HK-2 (cell line): ENCODE results near the gene ATP2B3.

Experiments used
- DNase-seq: peaks from one replicate; pipeline ENCODE4 v3.0.0-alpha.2; 2018; ENCODE audit not compliant: unreplicated experiment

The ATP2B3 gene

DNA sequence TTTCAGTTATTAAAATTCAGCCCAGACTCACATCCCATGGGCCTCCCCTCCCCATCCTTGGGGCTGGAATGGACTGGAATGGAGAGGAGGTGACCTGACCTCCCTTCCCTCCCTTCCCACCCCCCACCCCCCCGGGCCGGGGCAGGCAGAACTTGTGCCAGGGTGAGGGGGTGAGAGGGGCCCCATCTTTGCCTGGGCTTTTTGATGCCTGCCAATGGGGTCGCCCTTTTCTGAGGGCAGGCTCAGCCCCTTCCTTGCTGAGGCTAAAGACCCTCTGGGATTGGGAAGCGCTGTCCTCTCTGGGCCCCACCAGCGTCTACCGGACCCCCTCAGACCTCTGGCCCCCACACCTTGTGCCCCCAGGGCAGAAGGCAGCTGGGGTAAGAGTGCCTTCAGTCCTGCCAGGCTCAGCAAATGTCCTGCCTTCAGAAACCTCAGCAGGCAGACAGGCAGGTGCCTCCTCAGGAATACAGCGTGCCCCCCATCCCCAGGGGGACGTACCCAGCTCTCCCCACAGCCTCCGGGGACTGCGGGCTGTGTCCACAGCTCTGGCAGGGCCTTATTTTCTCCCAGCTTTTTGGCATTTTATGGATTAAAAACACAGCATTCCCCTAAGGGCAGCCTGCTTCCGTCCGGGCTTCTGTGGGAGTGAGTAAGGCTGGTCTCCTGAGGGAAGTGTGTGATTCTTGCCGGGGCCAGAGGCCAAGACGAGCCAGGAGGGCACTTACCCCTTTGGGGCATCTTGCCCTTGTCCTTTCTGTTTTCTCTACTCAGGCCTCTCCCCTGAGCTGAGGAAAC lies 94.1 kb downstream of the ATP2B3 start:
- DNase-seq, result no peak

DNA sequence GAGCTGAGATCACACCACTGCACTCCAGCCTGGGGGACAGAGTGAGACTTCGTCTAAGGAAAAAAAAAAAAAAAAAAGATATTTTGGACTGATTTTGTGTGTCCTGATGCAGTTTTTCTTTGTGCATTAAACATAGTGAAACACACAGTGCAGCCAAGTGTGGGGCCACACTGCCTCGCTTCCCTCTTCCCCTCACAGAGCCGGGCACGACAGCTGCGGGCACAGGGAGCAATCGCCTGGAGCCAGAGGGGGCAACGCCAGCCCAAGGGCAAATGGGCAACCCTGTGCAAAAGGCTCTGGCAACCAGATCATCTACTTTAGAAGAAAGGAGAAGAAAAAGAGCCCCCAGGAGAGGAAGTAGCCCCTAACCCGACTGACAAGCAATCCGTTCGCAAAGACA lies 95.0 kb downstream of the ATP2B3 start:
- no peak for DNase-seq

DNA sequence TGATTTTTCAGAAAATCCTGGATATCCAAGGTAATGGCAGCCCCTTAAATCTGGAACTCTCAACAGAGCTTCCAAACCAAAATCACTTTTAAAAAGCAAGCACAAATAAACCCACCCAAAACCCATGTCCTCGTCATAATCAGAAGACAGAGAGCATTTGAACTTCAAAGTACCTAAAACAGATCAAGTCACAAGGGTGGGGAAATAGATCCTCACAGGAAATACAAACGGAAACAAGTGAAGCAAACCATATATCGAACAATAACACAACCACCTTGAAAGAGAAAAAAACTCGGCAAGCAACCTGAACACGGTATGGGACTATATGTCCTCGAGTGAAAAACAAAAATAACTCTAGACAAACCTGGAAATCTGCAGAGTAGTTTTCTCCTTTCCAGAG lies 97.4 kb downstream of the ATP2B3 start:
- DNase-seq, result no peak

DNA sequence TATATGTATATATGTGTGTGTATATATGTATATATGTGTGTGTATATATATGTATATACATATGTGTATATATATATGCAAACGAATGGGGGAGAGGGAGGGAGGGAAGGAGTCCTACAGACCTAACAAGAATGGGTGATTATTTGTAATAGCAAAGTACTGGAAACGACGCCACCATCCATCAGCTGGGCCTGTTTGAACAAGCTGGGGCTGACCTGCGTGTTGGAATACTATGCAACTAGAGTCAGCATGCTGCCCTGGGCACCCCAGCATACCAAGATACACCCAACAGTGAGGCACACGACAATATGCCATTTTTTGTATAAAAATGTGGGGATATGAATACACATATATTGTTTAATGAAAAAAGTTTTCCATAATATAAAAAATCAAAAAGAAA lies 103.1 kb downstream of the ATP2B3 start:
- no peak for DNase-seq

DNA sequence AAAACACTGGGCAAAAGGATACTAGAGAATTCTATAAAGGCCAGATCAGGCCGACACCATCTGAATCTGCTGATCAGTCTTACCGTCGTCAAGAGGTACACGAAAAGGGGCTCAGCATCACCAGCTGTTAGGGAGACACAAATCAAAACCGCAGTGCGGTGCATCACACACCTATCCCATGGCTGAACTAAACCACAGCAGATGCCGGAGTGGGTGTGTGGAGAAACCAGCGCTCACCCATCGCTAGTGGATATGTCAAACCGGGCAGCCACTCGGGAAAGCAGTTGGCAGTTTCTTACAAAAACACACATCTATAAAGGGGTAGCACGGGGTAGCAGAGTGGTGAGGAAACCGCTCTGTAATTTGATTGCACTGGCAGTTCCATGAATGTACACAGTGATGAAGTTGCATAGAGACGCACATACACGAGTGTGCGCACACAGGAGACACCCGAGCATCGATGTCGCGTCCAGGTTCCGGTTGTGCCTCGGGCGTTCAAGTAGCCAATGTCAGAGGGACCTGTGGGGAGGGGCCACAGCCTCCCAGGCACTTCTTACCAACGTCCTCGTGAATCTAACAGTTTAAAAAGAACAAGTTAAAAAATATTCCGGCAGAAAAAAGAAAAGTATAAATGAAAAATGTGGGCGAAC lies 104.6 kb downstream of the ATP2B3 start:
- DNase-seq, result no peak

DNA sequence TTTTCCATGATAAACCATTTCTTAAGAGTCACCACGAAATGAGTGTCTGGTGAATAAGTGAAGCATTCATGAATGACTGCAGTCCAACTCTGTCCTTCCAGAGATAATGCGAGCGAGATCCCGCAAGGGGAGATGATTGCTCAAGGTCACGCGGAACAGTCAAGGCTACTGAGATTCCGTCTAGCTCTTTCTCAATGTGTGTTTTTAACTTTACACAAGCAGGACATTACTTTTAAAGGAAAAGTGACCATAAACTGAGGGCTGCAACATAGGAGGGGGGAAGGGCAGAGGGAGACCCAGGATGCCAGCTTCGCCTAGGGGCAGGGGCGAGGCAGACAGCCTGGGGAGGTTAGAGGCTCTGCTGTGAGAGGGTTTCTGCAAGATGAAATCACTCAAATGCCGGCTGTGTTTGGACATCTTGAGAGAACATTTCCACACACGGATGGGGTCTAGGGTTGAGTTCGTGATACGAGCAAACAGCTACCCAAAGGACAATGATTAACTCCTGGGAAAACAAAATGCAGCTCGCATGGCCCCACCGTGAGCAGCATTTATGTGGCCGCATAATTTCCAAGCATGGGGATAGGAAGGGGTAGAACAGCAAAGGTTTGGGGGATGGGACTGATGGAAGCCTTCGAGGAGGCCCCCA lies 105.3 kb downstream of the ATP2B3 start:
- DNase-seq, result no peak

DNA sequence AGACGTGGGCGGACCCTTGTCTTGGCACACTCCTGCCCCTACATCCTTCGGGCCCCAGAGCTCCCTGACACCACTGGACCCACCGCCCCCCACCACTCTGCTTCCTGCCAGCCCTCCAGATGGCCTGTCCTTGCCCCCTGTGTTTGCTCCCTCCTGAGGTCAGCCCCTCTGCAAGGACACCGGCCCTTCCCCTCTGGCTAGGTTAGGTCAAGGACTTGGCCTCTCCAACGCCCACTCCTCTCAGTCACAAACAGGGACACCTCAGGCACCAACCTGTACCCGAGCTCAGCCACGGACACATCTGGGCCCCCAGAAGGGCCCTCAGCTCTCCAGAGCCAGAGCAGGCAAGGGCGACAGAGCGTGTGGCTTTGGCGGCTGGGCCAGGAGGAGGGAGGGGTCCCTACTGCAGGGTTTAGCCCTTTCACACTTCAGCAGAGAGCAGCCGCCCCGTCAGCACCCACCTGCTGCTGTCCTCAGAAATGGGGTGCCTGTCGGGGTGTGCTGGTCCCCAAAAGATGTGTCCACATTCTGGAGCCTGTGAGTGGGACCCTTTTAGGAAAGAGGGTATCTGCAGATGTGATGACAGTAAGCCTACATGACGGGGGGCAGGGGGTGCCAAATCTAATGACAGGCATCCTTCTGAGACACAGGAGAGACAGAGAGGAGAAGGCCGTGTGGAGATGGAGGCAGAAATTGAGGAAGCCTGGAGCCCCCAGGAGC lies 106.0 kb downstream of the ATP2B3 start:
- no peak for DNase-seq

DNA sequence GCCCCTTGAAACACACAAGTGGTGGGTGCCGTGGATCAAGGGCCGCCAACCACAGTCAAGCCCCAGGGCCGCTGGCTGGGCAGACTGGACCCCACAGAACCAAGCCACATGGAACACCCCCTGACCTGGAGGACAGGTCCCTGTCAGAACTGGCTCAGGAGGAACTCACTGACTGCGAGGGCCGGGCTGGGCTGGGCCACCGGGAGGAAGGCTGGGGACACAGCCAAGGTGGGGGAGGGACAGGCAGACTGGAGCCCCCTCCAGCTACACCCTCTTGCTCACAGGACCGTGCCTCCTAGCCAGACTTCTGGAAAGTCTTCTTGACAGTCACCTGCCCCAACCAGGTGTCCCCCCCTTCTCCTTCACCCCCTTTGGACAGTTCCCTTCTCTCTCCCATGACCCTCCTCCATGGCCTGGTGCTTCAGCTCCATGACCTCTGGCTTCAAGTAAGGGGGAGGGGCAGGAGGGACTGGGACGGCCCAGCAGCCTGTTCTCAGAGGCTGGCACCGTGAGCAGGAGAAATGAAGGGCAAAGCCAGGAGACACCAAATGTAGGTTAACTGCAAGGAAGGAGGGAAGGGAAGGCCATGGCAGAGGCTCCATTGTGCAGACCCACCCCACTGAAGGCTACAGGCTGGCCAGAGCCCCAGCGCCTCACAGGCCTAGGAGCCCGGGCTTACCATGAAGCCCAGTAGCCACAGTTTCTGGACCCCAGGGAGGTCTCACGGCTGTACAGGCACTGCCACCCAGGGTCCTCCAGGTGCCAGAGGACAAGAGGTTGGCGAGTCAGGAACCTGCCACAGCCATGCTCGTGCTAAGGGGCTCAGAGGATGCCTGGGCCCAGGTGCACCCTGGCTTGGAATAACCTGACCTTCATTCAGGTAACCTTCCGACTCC lies 107.0 kb downstream of the ATP2B3 start:
- no peak for DNase-seq

DNA sequence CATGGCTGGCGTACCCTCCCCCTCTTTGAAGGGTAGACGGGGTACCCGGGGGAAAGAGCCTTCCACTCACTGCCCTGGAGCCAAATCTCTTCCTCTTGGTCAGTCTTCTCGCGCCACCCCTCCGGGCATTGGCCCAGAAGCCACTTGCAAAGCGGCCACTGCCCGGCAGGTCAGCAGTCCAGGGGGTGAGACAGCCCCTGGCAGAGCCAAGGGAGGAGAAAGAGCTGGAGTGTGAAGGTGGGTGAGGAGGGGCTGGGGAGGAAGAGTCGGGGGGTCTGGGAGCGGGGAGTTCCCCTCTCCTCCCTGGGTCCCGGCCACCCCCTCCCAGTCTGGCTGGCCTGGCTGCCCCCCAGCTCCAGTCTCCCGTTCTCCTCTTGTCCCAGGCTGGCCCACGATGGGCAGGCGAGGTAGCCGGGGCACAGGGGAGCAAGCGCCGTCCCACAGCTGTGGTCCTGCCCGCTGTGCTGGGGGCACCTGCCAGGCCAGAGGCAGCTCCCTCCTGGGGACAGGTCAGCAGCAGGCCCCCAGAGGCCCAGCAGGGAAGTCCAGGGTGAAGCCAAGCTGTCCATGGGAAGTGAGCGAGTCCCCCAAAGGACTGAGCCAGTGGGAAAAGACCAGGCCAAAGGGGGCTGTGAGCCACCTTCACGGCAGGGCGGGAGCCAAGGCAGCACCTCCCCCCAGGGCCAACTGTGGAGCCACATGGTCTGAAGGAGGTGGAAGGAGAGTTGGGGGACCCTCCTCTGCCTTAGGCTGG lies 108.0 kb downstream of the ATP2B3 start:
- no peak for DNase-seq

DNA sequence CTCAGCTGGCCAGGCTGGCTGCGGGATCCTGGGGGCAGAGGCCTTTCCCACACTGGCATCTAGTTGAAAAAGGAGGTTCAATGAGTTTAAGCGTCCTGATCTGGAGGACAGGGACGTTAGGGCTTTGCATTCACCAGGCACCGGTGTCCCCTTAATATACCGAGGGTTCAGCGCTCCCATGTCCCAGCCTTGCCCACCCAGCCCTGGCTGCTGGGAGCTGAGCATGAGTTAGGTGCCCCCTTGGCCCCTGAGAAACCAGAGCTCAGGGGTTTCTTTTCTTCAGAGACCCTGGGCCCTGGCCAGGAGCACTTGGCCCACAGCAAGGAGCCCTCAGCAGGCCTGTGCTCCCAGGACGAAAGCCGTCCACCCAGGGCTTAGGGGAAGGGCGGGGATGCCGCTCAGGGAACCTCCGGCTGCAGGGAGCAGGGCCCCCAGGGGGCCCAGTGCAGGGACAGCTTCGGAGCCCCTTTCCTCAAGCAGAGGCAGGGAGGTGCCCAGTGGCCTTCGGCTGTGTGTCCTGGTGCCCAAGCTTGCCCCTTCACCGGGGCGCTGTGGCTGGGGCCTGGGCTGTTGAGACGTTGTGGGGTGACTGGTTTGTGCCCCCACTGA lies 108.7 kb downstream of the ATP2B3 start:
- DNase-seq, result no peak

DNA sequence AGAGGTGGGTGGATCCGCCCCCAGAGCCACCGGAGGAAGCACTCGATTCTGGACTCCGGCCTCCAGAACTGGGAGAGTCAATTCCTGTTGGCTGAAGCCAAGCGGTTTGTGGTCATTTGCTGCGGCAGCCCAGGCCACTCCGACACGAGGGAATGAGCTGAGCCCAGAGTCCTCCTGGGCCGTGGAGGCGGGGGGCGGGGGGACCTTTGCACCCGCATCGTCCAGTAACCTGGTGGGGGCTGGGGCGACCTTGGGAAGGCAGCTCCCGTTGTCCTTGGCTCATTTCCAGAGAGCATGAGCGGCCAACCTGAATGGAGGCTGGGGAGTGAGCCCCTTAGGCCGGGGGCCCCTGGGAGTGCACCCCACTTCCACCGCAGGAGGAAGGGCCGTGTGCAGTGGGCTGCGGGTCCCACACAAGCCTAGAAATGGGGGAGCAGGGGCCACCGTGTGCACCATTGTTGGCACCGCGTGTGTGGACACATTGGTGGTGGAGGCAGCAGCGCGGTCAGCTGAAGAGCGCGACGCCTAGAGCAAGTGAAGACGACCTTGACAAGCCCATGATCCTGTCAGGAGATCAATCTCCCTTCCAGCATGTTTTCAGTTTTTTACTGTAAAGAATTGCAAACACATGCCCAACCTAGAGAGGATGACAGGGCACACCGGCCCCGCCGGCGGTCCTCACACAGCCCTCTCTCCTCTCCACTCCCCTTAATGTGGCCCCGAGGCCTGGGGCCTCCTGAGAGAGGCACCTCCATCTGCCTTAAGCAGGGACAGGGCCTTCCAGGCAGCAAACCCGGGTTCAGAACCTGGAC lies 109.6 kb downstream of the ATP2B3 start:
- no peak for DNase-seq

DNA sequence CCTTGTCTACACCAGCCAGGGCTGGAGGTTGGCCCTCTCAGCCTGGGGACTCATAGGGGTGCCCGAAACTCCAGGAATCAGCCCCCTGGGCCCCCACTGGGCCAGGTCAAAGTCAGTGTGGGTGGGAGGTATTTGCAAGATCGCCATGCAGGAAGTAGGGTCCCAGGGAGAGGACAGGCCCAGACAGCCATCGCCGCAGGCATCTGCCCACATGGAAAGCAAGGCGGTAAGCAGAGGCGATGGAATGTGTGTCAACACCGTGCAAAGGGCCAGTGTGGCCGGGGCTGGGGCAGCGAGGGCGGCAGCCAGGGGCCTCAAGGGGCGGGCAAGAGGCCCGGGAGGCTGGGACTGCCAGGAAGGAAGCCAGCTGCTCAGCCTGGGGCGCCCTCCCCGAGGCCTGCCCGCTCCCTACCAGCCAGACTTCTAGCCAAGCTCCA lies 110.3 kb downstream of the ATP2B3 start:
- no peak for DNase-seq

DNA sequence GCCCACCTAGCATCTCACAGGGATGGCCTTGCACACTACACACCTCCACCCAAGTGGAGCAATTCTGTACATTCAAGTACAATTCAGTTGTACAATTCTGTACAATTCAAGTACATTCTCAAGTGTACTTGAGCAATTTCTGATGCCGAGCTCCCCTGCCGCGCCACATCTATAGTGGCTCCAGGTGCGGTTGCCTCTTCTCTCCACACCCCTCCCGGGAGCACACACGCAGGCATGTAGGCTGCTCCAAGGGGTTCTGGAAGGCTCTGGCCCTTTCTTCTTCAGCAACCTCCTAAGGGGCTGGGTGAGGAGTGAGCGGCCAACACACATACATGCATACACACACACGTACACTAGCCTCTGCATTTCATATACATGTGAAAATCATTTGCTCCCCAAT lies 110.7 kb downstream of the ATP2B3 start:
- DNase-seq, result no peak

DNA sequence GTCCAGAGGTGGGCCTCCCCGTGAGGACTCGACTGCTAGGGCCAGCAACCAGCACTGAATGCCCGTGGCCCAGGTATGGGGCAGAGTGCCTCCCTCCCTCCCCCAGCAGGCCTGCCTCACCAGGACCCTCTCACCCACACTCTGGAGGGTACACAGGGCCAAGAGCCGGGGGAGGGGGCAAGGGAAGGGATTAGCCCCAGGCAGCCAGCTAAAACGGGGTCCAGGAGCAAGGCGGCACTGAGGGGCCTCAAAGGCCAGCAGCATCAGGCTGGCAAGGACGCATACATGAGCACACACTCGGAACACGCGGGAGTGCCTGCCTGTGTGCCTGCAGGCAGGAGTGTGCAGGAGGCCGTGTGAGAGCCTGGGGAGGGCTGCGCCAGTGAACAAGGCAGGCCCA lies 111.2 kb downstream of the ATP2B3 start:
- DNase-seq, result no peak

DNA sequence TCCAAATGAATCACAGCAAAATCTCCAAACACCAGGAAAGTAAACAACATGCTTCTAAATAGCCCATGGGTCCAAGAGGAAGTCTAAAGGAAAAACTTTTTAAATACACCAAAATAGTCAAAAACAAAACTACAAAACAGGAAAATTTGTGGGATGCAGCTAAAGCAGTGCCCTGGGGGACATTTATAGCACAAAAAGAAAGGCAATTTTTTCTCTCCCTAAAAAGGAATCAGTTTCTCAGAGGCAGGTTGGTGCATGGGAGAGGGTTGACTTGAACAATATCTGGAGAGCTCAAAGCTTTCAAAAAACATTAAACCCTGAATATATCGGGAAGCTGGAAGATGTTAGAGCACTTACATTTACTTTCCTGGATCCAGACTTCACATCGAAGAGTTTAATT lies 113.9 kb downstream of the ATP2B3 start:
- DNase-seq, result no peak

DNA sequence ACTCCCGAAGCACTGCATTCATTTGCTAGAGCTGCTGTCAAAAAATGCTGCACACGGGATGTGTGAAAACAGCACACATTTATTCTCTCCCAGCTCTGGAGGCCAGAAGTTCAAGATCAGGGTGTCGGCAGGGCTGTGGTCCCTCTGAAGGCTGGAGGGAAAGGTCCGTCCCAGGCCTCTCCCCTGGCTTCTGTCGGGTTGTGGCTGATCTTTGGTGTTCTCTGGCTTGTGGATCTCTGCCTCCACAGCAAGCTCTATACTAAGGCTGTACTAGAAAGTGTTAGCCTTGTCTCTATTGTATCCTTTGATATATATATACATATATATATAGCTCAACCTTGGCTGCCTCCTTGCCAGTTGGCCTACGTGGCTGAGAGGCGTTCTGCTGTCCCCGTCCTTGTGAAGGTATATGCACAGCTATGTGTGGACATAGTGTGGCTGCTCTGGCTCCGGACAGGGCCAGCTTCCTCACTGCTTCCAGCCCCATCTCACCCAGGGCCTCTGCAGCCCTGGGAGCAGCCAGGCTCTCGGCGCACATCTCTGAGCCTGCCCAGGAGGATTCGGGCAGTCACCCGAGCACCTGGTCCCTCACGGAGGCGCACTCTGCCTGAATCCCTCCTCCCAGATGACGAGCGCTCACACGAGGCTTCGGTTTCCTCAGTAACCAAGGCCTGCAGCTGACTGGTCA lies 114.6 kb downstream of the ATP2B3 start:
- no peak for DNase-seq
